ENCODE measurements around the gene E2F7. TPM values are rescaled to one million over a fixed set of nuclear protein-coding genes. Genes with fewer than 3 reads are reported as not detected.

Gene E2F7
- polyA plus RNA-seq, 1 donor from 2014 or later, result 0.48 TPM

DNA sequence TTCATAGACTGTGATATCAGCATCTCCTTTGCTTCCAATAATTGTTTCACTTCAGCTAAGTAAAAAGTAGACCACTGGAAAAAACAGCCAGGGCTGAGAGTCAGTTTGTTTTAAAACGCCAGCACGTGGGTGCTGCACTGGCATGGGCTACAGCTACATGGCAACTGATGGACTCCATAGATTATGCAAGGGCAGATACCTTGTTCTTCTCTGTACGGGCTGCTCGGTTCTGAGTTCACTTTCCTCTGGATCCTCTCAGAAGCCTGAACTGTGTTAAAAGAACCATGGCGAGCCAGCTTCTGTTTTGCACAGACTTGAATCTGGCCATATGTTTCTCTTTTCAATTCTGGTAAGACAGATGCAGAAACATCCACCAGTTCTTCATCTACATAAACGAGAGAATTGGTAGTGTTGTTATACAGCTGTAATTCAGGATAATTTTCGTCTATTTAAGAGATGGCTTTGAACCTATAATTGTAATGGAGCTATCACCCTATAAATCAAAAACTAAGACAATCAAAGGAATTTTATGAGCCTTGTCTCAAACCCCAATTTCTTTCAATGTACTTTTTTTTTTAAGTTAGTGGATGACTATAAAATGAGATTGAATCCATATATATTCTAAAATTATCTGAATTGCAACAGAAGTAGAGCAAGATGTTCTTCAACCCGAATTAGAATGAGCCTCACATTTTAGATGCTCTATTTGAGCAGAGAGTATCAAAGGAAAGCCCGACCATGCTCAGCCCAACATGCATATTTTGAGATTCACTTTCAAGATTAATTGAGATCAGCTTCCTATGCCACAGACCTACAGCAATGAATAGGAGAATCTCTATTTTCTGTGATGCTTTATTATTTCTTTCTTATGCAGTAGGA is 31.5 kb downstream of the E2F7 start:
- Histone ChIP-seq H3K79me2 (replicated peaks; ENCODE audit: insufficient read depth, low read length) (no peaks in the 10 kb centered on the region), H4K20me1 (ENCODE audit: insufficient read depth) (no peaks in the 10 kb centered on the region), H3K36me3 (ENCODE audit: insufficient read depth, low read length) (no peaks in the 10 kb centered on the region), H2AFZ (ENCODE audit: low read depth, low read length) (no peak overlapping the region), H3K9ac (ENCODE audit: low read length) (no peak overlapping the region), H3K4me3 (ENCODE audit: low read length) (no peak overlapping the region), H3K4me2 (ENCODE audit: low read length) (no peak overlapping the region), H3K9me3 (ENCODE audit: low read length) (no peaks in the 10 kb centered on the region), H3K9me2 (ENCODE audit: insufficient read depth, low read length) (no peaks in the 10 kb centered on the region), H3K27me3 (ENCODE audit: insufficient read depth, low read depth, low read length) (no peaks in the 10 kb centered on the region), H3F3A (ENCODE audit: insufficient read depth, low read length, poor library complexity, severe bottlenecking) (no peaks in the 10 kb centered on the region), H3K27ac (ENCODE audit: low read length) (no peak overlapping the region)
- no peak for TF ChIP-seq CTCF (IDR thresholded peaks at IDR 0.05; ENCODE audit: poor library complexity, severe bottlenecking)
- no peak for TF ChIP-seq MXI1 (conservative IDR thresholded peaks at IDR 0.05; ENCODE audit: poor library complexity, severe bottlenecking)
- no peak for TF ChIP-seq RAD21 (conservative IDR thresholded peaks at IDR 0.05)

GRCh38 chr12:77032406-77032805 is 33.0 kb downstream of the E2F7 start:
- H3K36me3 ChIP-seq (ENCODE audit: insufficient read depth, low read length), result no peaks in the 10 kb centered on the region
- H4K20me1 ChIP-seq (ENCODE audit: insufficient read depth), result no peaks in the 10 kb centered on the region
- no peak overlapping the region for H3K27ac ChIP-seq (ENCODE audit: low read length)
- no peaks in the 10 kb centered on the region for H3K9me2 ChIP-seq (ENCODE audit: insufficient read depth, low read length)
- no peaks in the 10 kb centered on the region for H3F3A ChIP-seq (ENCODE audit: insufficient read depth, low read length, poor library complexity, severe bottlenecking)
- H3K27me3 ChIP-seq (ENCODE audit: insufficient read depth, low read depth, low read length), result no peaks in the 10 kb centered on the region
- TF ChIP-seq SMC3 (conservative IDR thresholded peaks at IDR 0.05; ENCODE audit: poor library complexity) (no peak), MXI1 (conservative IDR thresholded peaks at IDR 0.05; ENCODE audit: poor library complexity, severe bottlenecking) (no peak), TAF1 (IDR thresholded peaks at IDR 0.05; ENCODE audit: low read depth) (no peak), EP300 (conservative IDR thresholded peaks at IDR 0.05; ENCODE audit: poor library complexity, severe bottlenecking) (no peak), POLR2AphosphoS5 (IDR thresholded peaks at IDR 0.05) (no peak), CTCF (IDR thresholded peaks at IDR 0.05; ENCODE audit: poor library complexity, severe bottlenecking) (no peak), RAD21 (conservative IDR thresholded peaks at IDR 0.05) (no peak), REST (IDR thresholded peaks at IDR 0.05; ENCODE audit: borderline replicate concordance) (no peak), EZH2 (IDR thresholded peaks at IDR 0.05; ENCODE audit: borderline replicate concordance, insufficient read depth, low read length, poor library complexity, severe bottlenecking) (no peak)
- H3K9ac ChIP-seq (ENCODE audit: low read length), result no peak overlapping the region
- H2AFZ ChIP-seq (ENCODE audit: low read depth, low read length), result no peak overlapping the region
- no peak overlapping the region for H3K4me2 ChIP-seq (ENCODE audit: low read length)
- H3K79me2 ChIP-seq (replicated peaks; ENCODE audit: insufficient read depth, low read length), result no peaks in the 10 kb centered on the region
- H3K9me3 ChIP-seq (ENCODE audit: low read length), result no peaks in the 10 kb centered on the region
- no peak overlapping the region for H3K4me3 ChIP-seq (ENCODE audit: low read length)

Data from neural cell (in vitro differentiated cells).